ENCODE results near the gene GATA2.

- TF ChIP-seq CTCF (IDR thresholded peaks at IDR 0.05) (no peak), POLR2A (IDR thresholded peaks at IDR 0.05) (no peak), POLR2AphosphoS5 (IDR thresholded peaks at IDR 0.05) (no peak)
Measured at GRCh38 chr3:128490650-128490914, 2.4 kb downstream of the GATA2 start.
